GM21390 (cell line): Measurements from ENCODE around the gene ACSM6.
"Not testable (repeated sequence)": the region's sequence is repeated elsewhere in the genome, so short reads cannot be mapped to it uniquely, and the experiment has no call there.

Source experiments
- ATAC-seq: cut with Tn5 transposase; IDR thresholded peaks from one replicate; pipeline ENCODE4 v1.9.1; 2021; ENCODE audit not compliant: unreplicated experiment

ACSM6 gene

DNA sequence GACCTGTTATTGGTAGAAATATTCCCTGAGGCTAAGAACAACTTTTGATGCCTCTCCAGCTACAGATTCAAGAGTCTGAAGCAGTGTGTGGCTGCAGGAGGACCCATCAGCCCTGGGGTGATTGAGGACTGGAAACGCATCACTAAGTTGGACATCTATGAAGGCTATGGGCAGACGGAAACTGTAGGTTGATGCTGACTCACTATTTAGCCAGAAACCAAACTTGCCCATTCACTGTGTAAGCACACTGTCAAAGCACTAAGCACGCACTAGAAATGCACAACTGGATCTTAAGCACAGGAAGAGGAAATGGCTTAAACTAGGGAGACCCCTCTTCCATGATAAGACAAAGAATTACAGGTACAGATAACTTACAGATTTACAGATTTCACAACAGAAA is 20.8 kb downstream of the ACSM6 start:
- ATAC-seq, result peak; percentile 91

DNA sequence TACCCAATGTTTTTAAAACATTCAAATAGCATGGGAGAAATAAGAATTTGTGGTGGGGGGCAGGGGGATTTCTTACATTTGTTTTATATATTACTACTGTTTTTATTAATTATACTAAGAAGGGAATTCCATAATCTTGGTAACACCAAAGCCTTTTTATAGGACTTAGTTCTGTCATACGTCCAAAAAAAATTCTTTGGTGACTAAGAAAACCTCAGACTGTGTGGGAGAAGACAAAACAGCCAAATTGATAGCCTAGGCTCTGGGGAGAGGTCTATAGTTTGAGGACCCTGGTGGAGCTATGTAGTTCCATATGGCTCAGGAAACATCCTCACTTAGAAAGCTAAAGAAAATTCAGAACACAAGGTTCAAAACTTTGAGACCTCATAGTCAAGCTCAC is 23.4 kb downstream of the ACSM6 start:
- no peak for ATAC-seq

DNA sequence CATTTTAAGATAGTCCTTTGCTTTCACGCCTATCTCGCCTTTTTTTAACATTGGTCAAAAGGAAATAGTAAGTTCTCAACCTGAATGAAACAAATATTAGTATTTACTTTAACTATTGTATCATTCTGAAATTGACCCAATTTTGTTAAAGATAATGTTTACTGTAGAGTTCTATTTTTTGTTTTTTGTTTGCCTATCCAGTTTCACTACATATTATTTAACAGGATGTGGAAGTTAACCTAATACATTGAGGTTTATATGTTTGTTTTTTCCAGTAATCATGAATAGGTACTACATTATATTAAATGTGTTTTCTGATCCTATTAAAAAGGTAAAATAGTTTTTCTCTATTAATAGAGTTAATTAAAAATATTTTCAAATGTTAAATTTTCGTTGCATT is 26.5 kb downstream of the ACSM6 start:
- ATAC-seq, result no peak

DNA sequence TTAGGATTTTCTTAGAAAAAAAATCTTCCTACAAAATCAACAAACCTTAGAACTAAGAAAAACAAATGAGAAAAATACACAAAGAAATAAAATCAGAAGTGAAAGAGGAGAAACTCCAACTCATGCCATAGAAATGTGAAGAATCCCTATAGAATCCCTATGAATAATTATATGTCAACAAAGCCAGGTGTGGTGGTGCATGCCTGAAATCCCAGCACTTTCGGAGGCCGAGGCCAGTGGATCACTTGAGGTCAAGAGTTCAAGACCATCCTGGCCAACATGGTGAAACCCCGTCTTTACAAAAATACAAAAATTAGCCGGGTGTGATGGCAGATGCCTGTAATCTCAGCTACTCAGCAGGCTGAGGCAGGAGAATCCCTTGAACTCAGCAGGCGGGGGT is 27.1 kb downstream of the ACSM6 start:
- ATAC-seq, result no peak

DNA sequence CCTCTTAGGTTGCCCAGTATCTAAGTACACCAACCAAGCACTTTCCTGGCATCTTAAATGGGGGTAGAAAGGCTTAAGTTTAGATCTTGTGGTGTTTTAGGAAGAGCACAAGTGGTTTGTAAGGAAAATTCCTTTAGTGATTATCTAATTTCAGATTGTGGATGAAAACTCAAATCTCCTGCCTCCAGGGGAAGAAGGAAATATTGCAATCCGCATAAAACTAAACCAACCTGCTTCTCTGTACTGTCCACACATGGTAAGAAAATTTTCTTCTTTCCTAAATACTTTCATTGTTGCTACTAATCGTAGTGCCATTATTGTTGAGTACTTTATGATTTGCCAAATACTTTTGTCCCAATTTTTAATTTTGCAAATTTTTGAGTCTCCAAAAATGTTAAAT is 31.1 kb downstream of the ACSM6 start:
- no peak for ATAC-seq

DNA sequence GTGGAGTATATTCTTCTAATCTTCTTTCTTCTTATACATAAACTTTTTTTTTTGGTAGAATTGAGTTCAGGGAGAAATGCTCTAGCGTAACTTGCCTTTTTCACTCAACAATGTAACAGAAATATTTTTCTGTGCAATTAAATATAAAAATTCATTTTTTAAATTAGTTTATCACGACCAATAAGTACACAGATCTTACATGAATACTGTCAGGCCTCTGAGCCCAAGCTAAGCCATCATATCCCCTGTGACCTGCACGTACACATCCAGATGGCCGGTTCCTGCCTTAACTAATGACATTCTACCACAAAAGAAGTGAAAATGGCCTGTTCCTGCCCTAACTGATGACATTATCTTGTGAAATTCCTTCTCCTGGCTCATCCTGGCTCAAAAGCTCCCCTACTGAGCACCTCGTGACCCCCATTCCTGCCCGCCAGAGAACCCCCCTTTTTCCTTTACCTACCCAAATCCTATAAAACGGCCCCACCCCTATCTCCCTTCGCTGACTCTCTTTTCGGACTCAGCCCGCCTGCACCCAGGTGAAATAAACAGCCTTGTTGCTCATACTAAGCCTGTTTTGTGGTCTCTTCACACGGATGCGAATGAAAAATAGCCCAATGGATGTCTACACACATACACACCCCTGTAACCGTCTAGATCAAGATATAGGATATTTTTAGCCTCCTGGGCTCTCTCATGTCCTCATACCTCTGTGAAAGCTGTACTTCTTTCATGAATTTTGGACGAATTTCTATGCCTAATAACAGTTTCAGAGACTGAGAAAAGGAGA is 35.1 kb downstream of the ACSM6 start:
- ATAC-seq, result not testable (repeated sequence)

DNA sequence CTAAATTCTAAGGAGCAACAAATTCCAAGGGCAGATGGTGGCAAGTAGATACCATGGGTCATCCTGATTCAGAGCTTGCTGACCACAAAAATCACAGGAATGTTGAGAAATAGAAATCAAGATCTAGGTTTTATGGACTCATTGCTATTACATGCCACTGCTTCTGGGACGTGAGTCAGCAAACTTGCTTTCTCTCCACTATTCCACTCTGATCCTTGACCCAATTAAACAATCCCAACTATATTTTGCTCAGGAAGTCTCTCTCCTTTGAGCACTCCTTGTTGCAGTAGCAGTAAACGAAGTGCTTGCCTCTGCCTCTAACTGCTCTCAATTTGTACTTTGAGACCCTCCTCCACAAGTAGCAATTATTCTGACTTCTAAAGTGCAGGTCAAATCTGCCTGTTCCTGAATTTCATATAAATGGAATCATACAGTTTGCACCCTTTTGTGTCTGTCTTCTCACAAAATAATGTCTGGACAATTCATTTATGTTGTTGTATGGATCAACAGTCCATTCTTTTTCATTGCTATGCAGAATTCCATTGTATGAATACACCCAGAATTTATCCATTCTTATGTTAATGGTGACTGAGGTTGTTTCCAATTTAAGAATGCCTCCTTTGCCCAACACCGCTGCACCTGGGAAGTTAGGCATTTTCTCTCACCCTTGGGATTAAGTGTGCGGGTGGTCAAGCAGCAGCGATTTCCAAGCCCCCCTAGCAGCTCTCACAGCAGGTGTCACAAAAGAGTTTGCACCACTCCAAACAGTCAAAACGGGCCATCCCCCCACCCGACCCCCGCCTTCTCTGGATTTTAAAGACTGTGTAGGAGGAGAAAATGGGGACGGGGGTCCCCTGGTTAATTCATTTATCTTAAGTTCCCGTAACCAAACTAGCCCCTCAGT is 35.9 kb downstream of the ACSM6 start:
- ATAC-seq, result no peak

DNA sequence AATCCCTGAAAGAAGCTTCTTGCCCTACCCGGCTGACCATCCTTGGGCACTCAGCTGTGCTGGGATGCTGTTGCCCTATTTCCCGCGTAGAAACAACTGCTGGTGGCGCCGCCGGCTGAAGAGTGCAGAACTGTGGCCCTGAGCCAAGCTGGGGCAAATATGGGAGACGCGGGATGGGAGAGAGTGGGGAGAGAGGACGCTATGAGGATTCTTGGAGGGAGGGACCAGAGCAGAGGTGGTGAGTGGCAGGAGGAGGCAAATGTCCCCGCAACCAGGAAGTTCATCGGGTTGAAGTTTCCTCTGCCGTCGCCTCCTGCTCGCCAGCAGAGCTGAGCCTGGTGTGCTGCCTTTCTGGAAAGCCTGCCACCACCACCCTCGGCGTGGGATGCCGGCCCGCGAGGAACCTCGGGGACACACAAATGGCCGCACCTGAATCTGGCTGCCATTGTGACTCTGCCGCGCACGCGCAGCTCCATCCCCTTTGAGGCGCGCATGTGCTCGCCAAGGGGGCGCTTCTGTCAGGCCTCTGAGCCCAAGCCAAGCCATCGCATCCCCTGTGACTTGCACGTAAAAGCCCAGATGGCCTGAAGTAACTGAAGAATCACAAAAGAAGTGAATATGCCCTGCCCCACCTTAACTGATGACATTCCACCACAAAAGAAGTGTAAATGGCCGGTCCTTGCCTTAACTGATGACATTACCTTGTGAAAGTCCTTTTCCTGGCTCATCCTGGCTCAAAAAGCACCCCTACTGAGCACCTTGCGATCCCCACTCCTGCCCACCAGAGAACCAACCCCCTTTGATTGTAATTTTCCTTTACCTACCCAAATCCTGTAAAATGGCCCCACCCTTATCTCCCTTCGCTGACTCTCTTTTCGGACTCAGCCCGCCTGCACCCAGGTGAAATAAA is 36.9 kb downstream of the ACSM6 start:
- ATAC-seq, result not testable (repeated sequence)

DNA sequence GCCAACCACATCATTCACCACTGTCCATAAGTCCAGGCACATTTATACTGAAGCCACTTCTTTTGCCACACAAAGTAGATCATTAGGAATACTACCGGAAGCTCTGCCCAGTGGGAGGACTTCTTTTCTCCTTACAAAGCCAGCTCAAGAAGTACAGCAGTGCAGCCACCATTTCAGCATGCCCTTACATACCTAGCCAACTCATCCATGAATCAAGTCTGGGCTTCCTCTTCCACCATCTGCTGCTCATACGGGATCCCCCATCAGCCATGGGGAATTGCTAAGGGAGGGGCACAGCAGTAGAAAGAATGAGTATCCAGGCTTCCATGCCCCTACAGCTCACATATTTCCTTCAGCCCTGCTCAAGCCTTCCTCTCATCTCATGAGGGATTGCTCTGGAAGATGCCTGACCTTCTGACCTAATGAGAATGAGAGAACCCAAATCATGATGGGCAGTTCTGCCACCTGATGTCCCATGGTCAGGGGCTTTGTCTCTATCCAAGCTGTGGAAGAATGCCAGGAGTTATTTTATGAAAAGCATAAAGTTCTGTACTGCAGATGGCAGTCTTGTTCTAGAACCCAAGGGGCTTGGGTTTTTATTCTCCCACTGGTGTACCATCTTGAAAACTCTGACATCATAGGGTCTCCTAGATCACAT is 39.5 kb downstream of the ACSM6 start:
- ATAC-seq, result no peak

DNA sequence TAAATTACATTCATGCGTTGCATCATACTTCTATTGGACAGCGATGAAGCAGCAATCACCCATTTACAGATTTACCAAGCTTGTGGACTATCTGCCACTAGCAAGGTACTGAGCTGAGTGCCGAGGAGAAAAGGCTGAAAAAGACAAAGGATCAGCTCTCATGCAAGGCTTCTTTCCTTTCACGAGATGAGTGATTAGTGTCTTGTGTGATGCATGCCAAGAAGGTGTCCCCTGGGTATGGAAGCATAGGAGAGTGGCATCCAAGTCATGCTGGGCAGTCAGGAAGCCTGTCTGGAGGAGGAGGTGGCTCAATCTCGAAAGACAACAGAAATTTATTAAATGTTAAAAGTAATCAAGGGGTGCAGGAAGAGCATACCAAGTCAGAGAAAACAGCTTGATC is 40.9 kb downstream of the ACSM6 start:
- ATAC-seq, result no peak

DNA sequence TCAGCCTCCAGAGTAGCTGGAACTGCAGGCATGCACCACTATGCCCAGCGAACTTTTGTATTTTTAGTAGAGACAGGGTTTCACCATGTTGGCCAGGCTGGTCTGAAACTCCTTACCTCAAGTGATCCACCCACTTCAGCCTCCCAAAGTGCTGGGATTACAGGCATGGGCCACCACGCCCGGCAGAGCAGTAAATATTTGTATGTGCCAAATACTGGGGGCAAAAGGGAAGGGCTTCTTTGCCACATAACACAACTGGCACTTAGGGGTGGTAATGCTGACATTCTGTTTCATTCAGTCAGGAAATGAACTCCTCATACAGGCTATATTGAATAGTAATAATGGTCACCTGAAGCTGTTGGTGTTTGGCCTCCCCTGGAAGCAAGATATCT is 41.6 kb downstream of the ACSM6 start:
- no peak for ATAC-seq

DNA sequence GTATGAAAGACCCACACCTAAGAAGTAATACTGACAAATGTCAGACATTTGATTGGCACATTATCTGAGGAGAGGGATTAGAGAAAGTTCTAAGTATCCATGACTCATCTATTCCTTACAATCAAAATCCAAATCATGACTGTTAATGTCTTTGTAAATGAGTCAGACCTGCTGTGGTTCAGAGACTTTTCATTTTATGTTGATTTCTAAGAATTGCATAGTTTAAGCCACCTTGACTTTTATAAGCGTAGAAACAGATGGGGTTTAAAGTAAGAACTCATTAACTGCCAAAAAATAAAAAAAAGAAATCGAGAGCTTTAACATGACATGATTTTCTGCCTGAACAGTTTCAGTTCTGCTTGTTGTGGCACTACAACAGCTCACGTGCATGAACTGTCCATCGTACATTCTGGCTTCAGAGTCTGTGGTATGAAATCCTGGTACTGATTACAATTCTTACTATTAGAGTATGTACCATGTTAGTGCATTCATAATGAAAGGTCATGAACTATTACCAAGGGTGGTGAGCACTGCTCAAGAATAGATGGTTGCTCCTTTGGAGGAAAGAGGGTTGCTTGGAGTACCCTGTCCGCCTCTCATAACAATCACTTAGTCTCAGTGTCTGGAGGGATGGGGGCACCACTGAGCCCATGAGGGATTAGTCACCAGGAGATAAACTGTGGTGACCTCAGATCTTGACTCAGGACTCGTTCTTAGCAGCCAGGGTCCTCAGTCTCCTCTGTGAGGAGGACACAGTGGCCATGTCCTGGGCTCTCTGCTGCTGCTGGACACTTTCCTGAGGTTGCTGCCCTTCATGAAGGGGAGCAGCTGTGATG is 42.2 kb downstream of the ACSM6 start:
- peak; percentile 96 for ATAC-seq

DNA sequence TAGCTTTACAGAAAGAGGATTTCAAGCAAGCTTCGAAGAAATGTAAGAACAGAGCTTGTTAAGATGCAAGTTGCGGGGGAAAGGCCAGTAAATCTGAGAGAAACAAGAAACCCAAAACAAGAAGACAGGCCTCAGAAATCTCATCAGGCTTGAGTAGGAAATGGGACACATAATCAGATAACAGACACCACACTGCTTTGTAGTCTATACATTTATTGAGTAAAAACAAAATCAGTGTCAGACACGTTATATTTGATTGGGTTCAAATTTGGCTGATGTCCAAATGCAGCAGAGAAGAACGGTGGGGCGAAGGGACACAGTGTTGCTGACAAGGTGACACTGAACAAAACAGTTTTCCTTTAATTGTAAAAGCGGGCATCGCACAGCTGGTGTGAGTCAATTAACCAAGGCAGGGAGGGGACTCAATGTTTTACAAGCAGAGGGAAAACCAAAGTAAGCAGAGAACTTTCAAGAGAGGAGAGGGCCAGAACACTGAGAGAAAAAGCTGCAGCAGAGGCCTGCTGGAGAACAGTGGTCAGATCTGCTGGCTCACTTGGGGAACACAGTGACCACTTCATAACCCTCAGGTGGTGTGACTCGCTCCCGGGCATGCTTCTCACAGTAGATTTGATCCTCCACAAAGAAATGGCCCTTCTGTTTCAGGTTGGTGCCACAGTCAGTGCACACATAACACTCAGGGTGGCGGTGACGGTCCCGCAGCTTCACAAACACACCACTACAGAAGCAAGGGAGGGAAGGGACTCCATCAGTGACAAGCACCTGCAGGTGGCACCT is 43.5 kb downstream of the ACSM6 start:
- ATAC-seq, result no peak

DNA sequence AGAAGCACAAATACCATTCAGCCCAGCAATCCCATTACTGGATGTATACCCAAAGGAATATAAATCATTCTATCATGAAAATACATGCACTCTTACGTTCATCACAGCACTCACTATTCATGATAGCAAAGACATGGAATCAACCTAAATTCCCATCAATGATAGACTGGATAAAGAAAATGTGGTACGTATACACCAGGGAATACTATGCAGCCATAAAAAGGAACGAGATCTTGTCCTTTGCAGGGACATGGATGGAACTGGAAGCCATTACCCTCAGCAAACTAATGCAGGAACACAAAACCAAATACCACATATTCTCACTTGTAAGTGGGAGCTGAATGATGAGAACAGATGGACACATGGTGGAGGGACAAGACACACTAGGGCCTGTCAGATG is 46.1 kb downstream of the ACSM6 start:
- ATAC-seq, result not testable (repeated sequence)

DNA sequence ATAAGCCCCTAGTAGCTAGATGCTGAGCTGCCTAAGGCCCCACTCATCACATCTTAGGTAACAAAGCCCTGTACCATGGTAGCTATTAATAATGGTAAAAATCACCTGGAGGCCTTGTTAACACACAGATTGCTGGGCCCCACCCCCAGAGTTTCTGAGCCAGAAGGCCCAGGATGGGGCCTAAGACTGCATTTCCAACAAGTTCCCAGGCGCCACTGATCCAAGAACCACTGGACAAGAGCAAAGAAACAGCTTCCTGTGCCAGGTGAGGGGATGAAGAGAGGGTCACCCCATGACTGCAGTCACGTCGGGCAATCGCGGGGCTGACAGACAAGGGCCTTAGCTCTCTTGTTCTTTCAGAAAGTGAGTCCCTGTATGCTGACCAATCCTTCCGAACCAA is 46.8 kb downstream of the ACSM6 start:
- ATAC-seq, result no peak

DNA sequence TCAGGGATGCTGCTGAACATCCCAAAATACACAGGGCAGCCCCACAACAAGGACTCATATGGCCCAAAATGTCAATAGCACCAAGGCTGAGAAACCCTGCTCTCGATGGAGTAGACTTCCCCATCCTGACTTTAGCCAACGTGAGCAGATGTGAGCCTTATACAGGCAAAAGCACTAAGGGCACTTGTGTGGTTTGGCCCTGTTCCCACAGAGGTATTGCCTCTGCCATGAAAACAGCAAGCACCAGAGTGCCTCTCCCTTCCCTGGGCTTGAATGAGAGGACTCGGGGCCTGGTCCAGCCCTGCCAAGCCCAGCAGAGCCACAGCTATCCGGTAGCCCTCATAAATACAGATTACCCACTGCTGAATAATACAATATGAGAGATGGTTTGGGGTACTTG is 47.5 kb downstream of the ACSM6 start:
- ATAC-seq, result no peak

DNA sequence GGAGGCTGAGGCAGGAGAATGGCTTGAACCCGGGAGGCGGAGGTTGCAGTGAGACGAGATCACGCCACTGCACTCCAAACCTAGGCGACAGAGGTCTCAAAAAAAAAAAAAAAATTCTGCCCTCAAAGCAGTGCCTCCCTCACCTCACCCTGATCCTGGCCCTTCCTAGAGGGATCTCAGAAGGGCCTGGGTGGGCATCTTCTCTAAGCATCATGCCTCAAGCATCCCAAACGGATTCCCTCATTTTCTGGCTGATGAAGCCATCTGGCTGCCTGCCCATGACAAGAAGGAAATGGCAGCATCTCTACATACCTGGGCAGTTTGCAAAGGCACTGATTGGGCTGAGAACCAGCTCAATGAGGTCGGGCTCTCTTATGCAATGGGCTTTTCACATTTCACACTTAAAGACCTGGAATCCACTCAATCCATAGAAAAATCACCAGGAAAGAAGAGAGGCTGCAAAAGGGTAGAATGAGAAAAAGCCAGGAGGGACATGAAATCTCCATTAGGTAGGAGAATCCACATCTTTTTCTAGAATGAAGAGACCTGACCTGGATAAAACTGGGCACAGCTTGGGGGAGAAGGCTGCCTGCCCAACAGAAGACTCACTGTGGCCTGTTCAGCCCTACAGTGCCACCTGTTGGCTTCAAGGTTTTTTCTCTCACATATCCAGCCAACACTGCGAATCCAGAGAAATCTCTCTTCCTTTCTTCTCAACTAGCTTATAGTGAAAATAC is 48.7 kb downstream of the ACSM6 start:
- no peak for ATAC-seq

DNA sequence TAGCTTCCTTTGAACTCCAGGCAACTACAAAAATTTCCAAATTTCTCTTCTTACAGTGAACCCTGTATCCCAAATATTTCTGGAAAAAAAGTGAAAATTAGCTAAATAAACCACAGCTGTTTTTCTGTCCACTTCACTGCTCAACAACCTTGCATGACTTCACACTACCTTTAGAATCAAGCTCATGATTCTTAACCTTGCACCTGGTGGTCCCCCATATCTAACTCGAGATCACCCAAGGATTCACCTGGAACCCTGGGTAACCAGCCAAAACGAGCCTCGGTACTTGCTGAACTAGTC is 49.2 kb downstream of the ACSM6 start:
- ATAC-seq, result no peak

DNA sequence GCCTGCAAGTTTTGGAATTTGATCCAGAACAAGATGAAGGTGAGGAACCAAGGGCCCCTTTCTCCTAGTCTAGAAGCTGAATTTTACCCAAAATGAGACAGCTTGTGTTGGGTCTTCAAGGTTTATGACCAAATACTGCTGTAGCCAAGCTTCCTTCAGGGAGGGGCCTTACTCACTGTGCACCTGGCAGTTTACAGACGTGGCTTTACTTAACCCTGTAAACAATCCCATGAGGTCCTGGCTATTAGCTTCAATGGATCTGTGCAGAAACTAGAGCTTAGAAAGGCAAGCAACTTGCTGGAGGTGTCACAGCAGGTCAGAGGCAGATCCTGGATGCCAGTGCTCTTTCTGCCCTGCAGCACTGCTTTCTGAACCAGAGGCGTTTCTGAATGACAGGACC is 50.1 kb downstream of the ACSM6 start:
- no peak for ATAC-seq
